H1 (cell line): ENCODE data around the gene RCOR2. TPM values are rescaled to one million over a fixed set of nuclear protein-coding genes. Genes with fewer than 3 reads are reported as not detected.

ENCODE experiments used
- CHD7 ChIP-seq: fragments of 300-600 bp; sonication (generic); IDR thresholded peaks from 2 replicates; pipeline ENCODE4 v1.7.1; 2012; ENCODE audit warnings: low read length, moderate library complexity, mild to moderate bottlenecking, inconsistent platforms; ENCODE audit not compliant: insufficient replicate concordance
- polyA plus RNA-seq, 7 experiments: library from polyadenylated mRNA; depleted of rRNA in 3 of 7; stranded (reverse) in 5 of 7; unstranded in 2 of 7; fragments of >200 nt in 5 of 7; fragments of 200-250 nt in 2 of 7; gene quantifications; 1 replicate in 5 of 7; 2 replicates in 1 of 7; 4 replicates in 1 of 7; pipeline versions ENCODE4 v1.2.1 to v1.2.3, GENCODE V29; 2011 to 2013; ENCODE audit warnings: missing spikeins in 2 of 7, mixed read lengths in 2 of 7
- total RNA-seq: library from RNA; stranded (reverse); fragmentation: NEBNext Ultra II Directional; extraction: Animal tissue kit (Norgen Biotek cat#: 25700); gene quantifications from 2 replicates; pipeline ENCODE4 v1.2.1, GENCODE V29; 2021
- TF ChIP-seq, protein P1 (sequence below): IDR thresholded peaks from 2 replicates; pipeline ENCODE4 v1.6.1; 2012; ENCODE audit warnings: low read length, inconsistent platforms

RCOR2 gene
- total and polyA plus RNA-seq, 2 of the 8 experiments (the other 6 are each of a cell fraction or from before 2014, with no cell fraction given) = 54.6 to 78.0 TPM

GRCh38 chr11:63868399-63869064, 48.4 kb downstream of the RCOR2 start (continued):
- TF ChIP-seq CHD7 = no peak
- TF ChIP-seq, protein P1, sequence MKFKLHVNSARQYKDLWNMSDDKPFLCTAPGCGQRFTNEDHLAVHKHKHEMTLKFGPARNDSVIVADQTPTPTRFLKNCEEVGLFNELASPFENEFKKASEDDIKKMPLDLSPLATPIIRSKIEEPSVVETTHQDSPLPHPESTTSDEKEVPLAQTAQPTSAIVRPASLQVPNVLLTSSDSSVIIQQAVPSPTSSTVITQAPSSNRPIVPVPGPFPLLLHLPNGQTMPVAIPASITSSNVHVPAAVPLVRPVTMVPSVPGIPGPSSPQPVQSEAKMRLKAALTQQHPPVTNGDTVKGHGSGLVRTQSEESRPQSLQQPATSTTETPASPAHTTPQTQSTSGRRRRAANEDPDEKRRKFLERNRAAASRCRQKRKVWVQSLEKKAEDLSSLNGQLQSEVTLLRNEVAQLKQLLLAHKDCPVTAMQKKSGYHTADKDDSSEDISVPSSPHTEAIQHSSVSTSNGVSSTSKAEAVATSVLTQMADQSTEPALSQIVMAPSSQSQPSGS = no peak
